K562 (cell line): ENCODE data around the gene PIK3R4.

Experiments
- BMI1 ChIP-seq: fragments of 150-350 bp; IDR thresholded peaks from 2 replicates; pipeline ENCODE4 v1.6.1; 2014; ENCODE audit warnings: low read length
- EZH2 ChIP-seq: IDR thresholded peaks from 2 replicates; pipeline ENCODE4 v1.6.1; 2012; ENCODE audit warnings: low read depth, mild to moderate bottlenecking, inconsistent platforms, low read length, borderline replicate concordance
- FOSL1 ChIP-seq: fragments of 200-800 bp; sonication (Bioruptor generic); conservative IDR thresholded peaks from 2 replicates; pipeline ENCODE4 v1.6.1; 2016; ENCODE audit warnings: missing genetic modification characterization, missing compliant biosample characterization
- HCFC1 ChIP-seq: IDR thresholded peaks from 2 replicates; pipeline ENCODE4 v1.6.1; 2012; ENCODE audit warnings: low read depth, low read length, improper control_type of control experiment
- MAFK ChIP-seq: IDR thresholded peaks from 2 replicates; pipeline ENCODE4 v1.6.1; 2011; ENCODE audit warnings: low read length, improper control_type of control experiment
- SP1 ChIP-seq: sonication (generic); formaldehyde crosslinking; IDR thresholded peaks from 2 replicates; pipeline ENCODE4 v1.8.1; 2022; ENCODE audit warnings: mild to moderate bottlenecking, missing genetic modification reagents
- SPI1 ChIP-seq: IDR thresholded peaks from 2 replicates; pipeline ENCODE4 v1.6.1; 2011; ENCODE audit warnings: low read depth, low read length, control low read depth, borderline replicate concordance
- TEAD4 ChIP-seq, 2 experiments: sonication (generic) in 1 of 2; formaldehyde crosslinking in 1 of 2; IDR thresholded peaks; 2 replicates each; pipeline versions ENCODE4 v1.6.1 to v1.8.0; 2012 to 2022; ENCODE audit warnings: borderline replicate concordance in 1 of 2, inconsistent platforms in 1 of 2, low read length in 1 of 2, mild to moderate bottlenecking in 1 of 2, missing genetic modification reagents in 1 of 2
- ZBED1 ChIP-seq: IDR thresholded peaks from 2 replicates; pipeline ENCODE4 v1.6.1; 2014
- TF ChIP-seq, protein P1 (sequence below): fragments of 450-650 bp; IDR thresholded peaks from 2 replicates; pipeline ENCODE4 v1.6.1; 2016; ENCODE audit warnings: low read depth, mild to moderate bottlenecking, moderate library complexity
- TF ChIP-seq, protein P2 (sequence below), 3 experiments: IDR thresholded peaks in 2 of 3; conservative IDR thresholded peaks in 1 of 3; 2 replicates each; pipeline ENCODE4 v1.5.1; 2011 to 2012; ENCODE audit warnings: low read length in 3 of 3, mild to moderate bottlenecking in 3 of 3, control low read depth in 2 of 3, improper control_type of control experiment in 1 of 3, inconsistent platforms in 1 of 3, low read depth in 1 of 3, mixed read lengths in 1 of 3, moderate library complexity in 1 of 3; ENCODE audit not compliant: insufficient read depth in 2 of 3
- TF ChIP-seq, protein P3 (sequence below): fragments of 200-600 bp; sonication (generic); IDR thresholded peaks from one replicate; pipeline ENCODE4 v1.6.1; 2012; ENCODE audit warnings: mild to moderate bottlenecking, low read depth, low read length, inconsistent platforms
- TF ChIP-seq, protein P4 (sequence below): fragments of 450-650 bp; IDR thresholded peaks from 2 replicates; pipeline ENCODE4 v1.6.1; 2016

DNA sequence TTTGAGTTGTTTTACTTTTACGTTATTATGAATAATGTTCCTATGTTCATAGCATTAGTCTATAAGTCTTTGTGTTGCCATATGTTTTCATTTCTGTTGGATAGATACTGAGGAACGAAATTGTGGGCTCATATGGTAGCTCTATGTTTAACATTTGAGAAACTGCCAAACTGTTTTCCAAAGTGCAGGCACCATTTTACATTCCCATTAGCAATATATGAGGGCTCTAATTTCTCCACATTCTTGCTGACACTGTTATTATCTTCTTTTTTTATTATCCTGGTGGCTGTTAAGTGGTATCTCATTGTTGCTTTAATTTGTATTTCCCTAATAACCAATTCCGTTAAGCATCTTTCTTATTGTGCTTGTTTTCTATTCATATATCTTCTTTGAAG lies 1.8 kb upstream of the PIK3R4 start:
- no peak for TF ChIP-seq MAFK
- TF ChIP-seq, protein P1, sequence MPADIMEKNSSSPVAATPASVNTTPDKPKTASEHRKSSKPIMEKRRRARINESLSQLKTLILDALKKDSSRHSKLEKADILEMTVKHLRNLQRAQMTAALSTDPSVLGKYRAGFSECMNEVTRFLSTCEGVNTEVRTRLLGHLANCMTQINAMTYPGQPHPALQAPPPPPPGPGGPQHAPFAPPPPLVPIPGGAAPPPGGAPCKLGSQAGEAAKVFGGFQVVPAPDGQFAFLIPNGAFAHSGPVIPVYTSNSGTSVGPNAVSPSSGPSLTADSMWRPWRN = no peak
- no peak for TF ChIP-seq SP1 (CRISPR knock-in tag)
- TF ChIP-seq, protein P2, sequence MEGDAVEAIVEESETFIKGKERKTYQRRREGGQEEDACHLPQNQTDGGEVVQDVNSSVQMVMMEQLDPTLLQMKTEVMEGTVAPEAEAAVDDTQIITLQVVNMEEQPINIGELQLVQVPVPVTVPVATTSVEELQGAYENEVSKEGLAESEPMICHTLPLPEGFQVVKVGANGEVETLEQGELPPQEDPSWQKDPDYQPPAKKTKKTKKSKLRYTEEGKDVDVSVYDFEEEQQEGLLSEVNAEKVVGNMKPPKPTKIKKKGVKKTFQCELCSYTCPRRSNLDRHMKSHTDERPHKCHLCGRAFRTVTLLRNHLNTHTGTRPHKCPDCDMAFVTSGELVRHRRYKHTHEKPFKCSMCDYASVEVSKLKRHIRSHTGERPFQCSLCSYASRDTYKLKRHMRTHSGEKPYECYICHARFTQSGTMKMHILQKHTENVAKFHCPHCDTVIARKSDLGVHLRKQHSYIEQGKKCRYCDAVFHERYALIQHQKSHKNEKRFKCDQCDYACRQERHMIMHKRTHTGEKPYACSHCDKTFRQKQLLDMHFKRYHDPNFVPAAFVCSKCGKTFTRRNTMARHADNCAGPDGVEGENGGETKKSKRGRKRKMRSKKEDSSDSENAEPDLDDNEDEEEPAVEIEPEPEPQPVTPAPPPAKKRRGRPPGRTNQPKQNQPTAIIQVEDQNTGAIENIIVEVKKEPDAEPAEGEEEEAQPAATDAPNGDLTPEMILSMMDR (IDR thresholded peaks at IDR 0.05 in 2 of 3, conservative IDR thresholded peaks at IDR 0.05 in 1 of 3; ENCODE audit: insufficient read depth in 2 of 3, low read depth in 1 of 3, low read length in 3 of 3) = no peak
- TF ChIP-seq TEAD4 (IDR thresholded peaks at IDR 0.05; ENCODE audit: low read length) = no peak
- TF ChIP-seq TEAD4 (CRISPR knock-in tag; IDR thresholded peaks at IDR 0.05; ENCODE audit: borderline replicate concordance) = no peak
- TF ChIP-seq HCFC1 = no peak
- no peak for TF ChIP-seq FOSL1 (tag)
- TF ChIP-seq, protein P3, sequence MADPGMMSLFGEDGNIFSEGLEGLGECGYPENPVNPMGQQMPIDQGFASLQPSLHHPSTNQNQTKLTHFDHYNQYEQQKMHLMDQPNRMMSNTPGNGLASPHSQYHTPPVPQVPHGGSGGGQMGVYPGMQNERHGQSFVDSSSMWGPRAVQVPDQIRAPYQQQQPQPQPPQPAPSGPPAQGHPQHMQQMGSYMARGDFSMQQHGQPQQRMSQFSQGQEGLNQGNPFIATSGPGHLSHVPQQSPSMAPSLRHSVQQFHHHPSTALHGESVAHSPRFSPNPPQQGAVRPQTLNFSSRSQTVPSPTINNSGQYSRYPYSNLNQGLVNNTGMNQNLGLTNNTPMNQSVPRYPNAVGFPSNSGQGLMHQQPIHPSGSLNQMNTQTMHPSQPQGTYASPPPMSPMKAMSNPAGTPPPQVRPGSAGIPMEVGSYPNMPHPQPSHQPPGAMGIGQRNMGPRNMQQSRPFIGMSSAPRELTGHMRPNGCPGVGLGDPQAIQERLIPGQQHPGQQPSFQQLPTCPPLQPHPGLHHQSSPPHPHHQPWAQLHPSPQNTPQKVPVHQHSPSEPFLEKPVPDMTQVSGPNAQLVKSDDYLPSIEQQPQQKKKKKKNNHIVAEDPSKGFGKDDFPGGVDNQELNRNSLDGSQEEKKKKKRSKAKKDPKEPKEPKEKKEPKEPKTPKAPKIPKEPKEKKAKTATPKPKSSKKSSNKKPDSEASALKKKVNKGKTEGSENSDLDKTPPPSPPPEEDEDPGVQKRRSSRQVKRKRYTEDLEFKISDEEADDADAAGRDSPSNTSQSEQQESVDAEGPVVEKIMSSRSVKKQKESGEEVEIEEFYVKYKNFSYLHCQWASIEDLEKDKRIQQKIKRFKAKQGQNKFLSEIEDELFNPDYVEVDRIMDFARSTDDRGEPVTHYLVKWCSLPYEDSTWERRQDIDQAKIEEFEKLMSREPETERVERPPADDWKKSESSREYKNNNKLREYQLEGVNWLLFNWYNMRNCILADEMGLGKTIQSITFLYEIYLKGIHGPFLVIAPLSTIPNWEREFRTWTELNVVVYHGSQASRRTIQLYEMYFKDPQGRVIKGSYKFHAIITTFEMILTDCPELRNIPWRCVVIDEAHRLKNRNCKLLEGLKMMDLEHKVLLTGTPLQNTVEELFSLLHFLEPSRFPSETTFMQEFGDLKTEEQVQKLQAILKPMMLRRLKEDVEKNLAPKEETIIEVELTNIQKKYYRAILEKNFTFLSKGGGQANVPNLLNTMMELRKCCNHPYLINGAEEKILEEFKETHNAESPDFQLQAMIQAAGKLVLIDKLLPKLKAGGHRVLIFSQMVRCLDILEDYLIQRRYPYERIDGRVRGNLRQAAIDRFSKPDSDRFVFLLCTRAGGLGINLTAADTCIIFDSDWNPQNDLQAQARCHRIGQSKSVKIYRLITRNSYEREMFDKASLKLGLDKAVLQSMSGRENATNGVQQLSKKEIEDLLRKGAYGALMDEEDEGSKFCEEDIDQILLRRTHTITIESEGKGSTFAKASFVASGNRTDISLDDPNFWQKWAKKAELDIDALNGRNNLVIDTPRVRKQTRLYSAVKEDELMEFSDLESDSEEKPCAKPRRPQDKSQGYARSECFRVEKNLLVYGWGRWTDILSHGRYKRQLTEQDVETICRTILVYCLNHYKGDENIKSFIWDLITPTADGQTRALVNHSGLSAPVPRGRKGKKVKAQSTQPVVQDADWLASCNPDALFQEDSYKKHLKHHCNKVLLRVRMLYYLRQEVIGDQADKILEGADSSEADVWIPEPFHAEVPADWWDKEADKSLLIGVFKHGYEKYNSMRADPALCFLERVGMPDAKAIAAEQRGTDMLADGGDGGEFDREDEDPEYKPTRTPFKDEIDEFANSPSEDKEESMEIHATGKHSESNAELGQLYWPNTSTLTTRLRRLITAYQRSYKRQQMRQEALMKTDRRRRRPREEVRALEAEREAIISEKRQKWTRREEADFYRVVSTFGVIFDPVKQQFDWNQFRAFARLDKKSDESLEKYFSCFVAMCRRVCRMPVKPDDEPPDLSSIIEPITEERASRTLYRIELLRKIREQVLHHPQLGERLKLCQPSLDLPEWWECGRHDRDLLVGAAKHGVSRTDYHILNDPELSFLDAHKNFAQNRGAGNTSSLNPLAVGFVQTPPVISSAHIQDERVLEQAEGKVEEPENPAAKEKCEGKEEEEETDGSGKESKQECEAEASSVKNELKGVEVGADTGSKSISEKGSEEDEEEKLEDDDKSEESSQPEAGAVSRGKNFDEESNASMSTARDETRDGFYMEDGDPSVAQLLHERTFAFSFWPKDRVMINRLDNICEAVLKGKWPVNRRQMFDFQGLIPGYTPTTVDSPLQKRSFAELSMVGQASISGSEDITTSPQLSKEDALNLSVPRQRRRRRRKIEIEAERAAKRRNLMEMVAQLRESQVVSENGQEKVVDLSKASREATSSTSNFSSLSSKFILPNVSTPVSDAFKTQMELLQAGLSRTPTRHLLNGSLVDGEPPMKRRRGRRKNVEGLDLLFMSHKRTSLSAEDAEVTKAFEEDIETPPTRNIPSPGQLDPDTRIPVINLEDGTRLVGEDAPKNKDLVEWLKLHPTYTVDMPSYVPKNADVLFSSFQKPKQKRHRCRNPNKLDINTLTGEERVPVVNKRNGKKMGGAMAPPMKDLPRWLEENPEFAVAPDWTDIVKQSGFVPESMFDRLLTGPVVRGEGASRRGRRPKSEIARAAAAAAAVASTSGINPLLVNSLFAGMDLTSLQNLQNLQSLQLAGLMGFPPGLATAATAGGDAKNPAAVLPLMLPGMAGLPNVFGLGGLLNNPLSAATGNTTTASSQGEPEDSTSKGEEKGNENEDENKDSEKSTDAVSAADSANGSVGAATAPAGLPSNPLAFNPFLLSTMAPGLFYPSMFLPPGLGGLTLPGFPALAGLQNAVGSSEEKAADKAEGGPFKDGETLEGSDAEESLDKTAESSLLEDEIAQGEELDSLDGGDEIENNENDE = no peak
- TF ChIP-seq, protein P4, sequence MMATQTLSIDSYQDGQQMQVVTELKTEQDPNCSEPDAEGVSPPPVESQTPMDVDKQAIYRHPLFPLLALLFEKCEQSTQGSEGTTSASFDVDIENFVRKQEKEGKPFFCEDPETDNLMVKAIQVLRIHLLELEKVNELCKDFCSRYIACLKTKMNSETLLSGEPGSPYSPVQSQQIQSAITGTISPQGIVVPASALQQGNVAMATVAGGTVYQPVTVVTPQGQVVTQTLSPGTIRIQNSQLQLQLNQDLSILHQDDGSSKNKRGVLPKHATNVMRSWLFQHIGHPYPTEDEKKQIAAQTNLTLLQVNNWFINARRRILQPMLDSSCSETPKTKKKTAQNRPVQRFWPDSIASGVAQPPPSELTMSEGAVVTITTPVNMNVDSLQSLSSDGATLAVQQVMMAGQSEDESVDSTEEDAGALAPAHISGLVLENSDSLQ = no peak
- no peak for TF ChIP-seq ZBED1
- no peak for TF ChIP-seq SPI1
- no peak for TF ChIP-seq BMI1
- TF ChIP-seq EZH2 = no peak
